H1 (cell line): ENCODE results near the gene TCF7L2. TPM values are rescaled to one million over a fixed set of nuclear protein-coding genes. Genes with fewer than 3 reads are reported as not detected.

Experiments
- CTCF ChIA-PET: fragments of 300-600 bp; sonication (Branson Sonifier 250); formaldehyde crosslinking; loops from one replicate; lab custom pipeline; 2021; ENCODE audit not compliant: partially characterized antibody; lab: Charles Lee
- POLR2A ChIA-PET: fragments of 300-600 bp; sonication (Branson Sonifier 250); formaldehyde crosslinking; loops from one replicate; lab custom pipeline; 2021; ENCODE audit warnings: inconsistent platforms; ENCODE audit not compliant: partially characterized antibody; lab: Charles Lee
- DNase-seq, 2 experiments: peaks; one replicate each; pipeline versions ENCODE4 v3.0.0 to v3.0.0-alpha.2; 2010 to 2022; ENCODE audit warnings: low spot score in 2 of 2, low read depth in 1 of 2, mixed read lengths in 1 of 2
- FAIRE-seq: peaks from 2 replicates; lab custom pipeline; 2011; peaks lifted over from hg19 to GRCh38; lab: Jason Lieb, UNC
- H2AFZ ChIP-seq: 2 replicates; pipeline ENCODE4 v1.8.1; 2012; ENCODE audit warnings: low read length, inconsistent platforms
- H2AK5ac ChIP-seq: 2 replicates; pipeline ENCODE4 v1.6.1; 2013; ENCODE audit warnings: low read depth, low read length
- H2BK120ac ChIP-seq: replicated peaks from 2 replicates; pipeline ENCODE3; 2013; ENCODE audit warnings: low read depth, low read length, inconsistent platforms
- H2BK12ac ChIP-seq: 2 replicates; pipeline ENCODE4 v1.6.1; 2013; ENCODE audit warnings: low read depth, low read length
- H2BK15ac ChIP-seq: 2 replicates; pipeline ENCODE4 v1.6.1; 2013; ENCODE audit warnings: low read length
- H2BK20ac ChIP-seq: 2 replicates; pipeline ENCODE4 v1.6.1; 2013; ENCODE audit warnings: low read length
- H2BK5ac ChIP-seq: 2 replicates; pipeline ENCODE4 v1.6.1; 2013; ENCODE audit warnings: low read depth, low read length
- H3K14ac ChIP-seq: 2 replicates; pipeline ENCODE4 v1.6.1; 2013; ENCODE audit warnings: inconsistent platforms; ENCODE audit not compliant: insufficient read length
- H3K18ac ChIP-seq: 2 replicates; pipeline ENCODE4 v1.6.1; 2013; ENCODE audit warnings: low read length; ENCODE audit errors: extremely low read depth
- H3K23ac ChIP-seq: 2 replicates; pipeline ENCODE4 v1.6.1; 2013; ENCODE audit warnings: inconsistent platforms; ENCODE audit not compliant: insufficient read length
- H3K23me2 ChIP-seq: 2 replicates; pipeline ENCODE4 v1.6.1; 2013; ENCODE audit warnings: low read depth, low read length
- H3K27ac ChIP-seq: 2 replicates; pipeline ENCODE4 v1.6.1; 2011; ENCODE audit warnings: low read depth, low read length, inconsistent platforms
- H3K27me3 ChIP-seq, 4 experiments: replicated peaks in 1 of 4; 1 replicate in 1 of 4; 2 replicates in 3 of 4; pipeline versions ENCODE4 v1.6.1 to v1.8.1; 2011 to 2013; ENCODE audit warnings: low read length in 3 of 4, mild to moderate bottlenecking in 3 of 4, inconsistent platforms in 2 of 4, mixed read lengths in 2 of 4, moderate library complexity in 1 of 4; ENCODE audit not compliant: control insufficient read depth in 3 of 4, insufficient read depth in 3 of 4; ENCODE audit errors: extremely low read depth in 1 of 4
- H3K36me3 ChIP-seq, 4 experiments: 2 replicates each; pipeline versions ENCODE4 v1.6.1 to v1.8.1; 2011 to 2013; ENCODE audit warnings: mild to moderate bottlenecking in 4 of 4, low read length in 3 of 4, moderate library complexity in 2 of 4, control low read depth in 1 of 4, inconsistent platforms in 1 of 4; ENCODE audit not compliant: insufficient read depth in 4 of 4, control insufficient read depth in 2 of 4
- H3K4ac ChIP-seq: replicated peaks from 2 replicates; pipeline ENCODE3; 2013; ENCODE audit warnings: low read length, low read depth, mixed read lengths, inconsistent platforms; ENCODE audit not compliant: insufficient read length
- H3K4me1 ChIP-seq, 4 experiments: replicated peaks in 1 of 4; 1 replicate in 1 of 4; 2 replicates in 3 of 4; pipeline versions ENCODE4 v1.6.1 to v1.8.1; 2011 to 2013; ENCODE audit warnings: low read length in 3 of 4, inconsistent platforms in 2 of 4, mixed read lengths in 1 of 4; ENCODE audit not compliant: insufficient read depth in 4 of 4, control insufficient read depth in 3 of 4
- H3K4me2 ChIP-seq, 2 experiments: 2 replicates each; pipeline versions ENCODE4 v1.6.1 to v1.8.1; 2011 to 2013; ENCODE audit warnings: low read depth in 2 of 2, low read length in 2 of 2, control low read depth in 1 of 2, inconsistent platforms in 1 of 2, mild to moderate bottlenecking in 1 of 2; ENCODE audit not compliant: insufficient read depth in 1 of 2
- H3K4me3 ChIP-seq, 4 experiments: fragments of 200-600, 300-600 bp in 1 of 4; sonication (generic), shearing (Covaris generic), sonication (Bioruptor Twin) in 1 of 4; 2 replicates each; pipeline versions ENCODE4 v1.5.1 to v1.8.1; 2011 to 2016; ENCODE audit warnings: low read length in 4 of 4, low read depth in 3 of 4, control low read depth in 2 of 4, inconsistent platforms in 2 of 4, mild to moderate bottlenecking in 2 of 4, mixed read lengths in 1 of 4, moderate library complexity in 1 of 4; ENCODE audit not compliant: insufficient read depth in 2 of 4; ENCODE audit errors: extremely low read depth in 1 of 4
- H3K56ac ChIP-seq: replicated peaks from 2 replicates; pipeline ENCODE3; 2013; ENCODE audit warnings: low read depth, mild to moderate bottlenecking, mixed read lengths, low read length, inconsistent platforms; ENCODE audit not compliant: insufficient read length
- H3K79me1 ChIP-seq: 2 replicates; pipeline ENCODE4 v1.6.1; 2013; ENCODE audit warnings: low read depth, low read length, control low read depth
- H3K79me2 ChIP-seq, 2 experiments: 2 replicates each; pipeline versions ENCODE4 v1.6.1 to v1.8.1; 2012 to 2013; ENCODE audit warnings: low read length in 2 of 2, mild to moderate bottlenecking in 2 of 2, inconsistent platforms in 1 of 2; ENCODE audit not compliant: insufficient read depth in 2 of 2, control insufficient read depth in 1 of 2
- H3K9ac ChIP-seq, 4 experiments: replicated peaks in 1 of 4; 1 replicate in 1 of 4; 2 replicates in 3 of 4; pipeline versions ENCODE4 v1.6.1 to v1.8.1; 2011 to 2013; ENCODE audit warnings: low read depth in 3 of 4, low read length in 3 of 4, control low read depth in 2 of 4, mild to moderate bottlenecking in 2 of 4, moderate library complexity in 2 of 4, inconsistent platforms in 1 of 4; ENCODE audit errors: extremely low read depth in 1 of 4
- H3K9me3 ChIP-seq, 2 experiments: 2 replicates each; pipeline versions ENCODE4 v1.6.1 to v1.8.1; 2012 to 2013; ENCODE audit warnings: mild to moderate bottlenecking in 2 of 2, moderate library complexity in 2 of 2, control low read depth in 1 of 2, inconsistent platforms in 1 of 2, low read depth in 1 of 2, low read length in 1 of 2, mixed read lengths in 1 of 2; ENCODE audit not compliant: insufficient read depth in 2 of 2
- H4K20me1 ChIP-seq, 2 experiments: replicated peaks in 1 of 2; 2 replicates each; pipeline versions ENCODE3 to v1.8.1; 2011 to 2013; ENCODE audit warnings: inconsistent platforms in 2 of 2, low read length in 2 of 2, mild to moderate bottlenecking in 1 of 2; ENCODE audit not compliant: insufficient read depth in 2 of 2, control insufficient read depth in 1 of 2
- H4K5ac ChIP-seq: 2 replicates; pipeline ENCODE4 v1.6.1; 2013; ENCODE audit warnings: low read length, low read depth, mixed read lengths, inconsistent platforms; ENCODE audit not compliant: insufficient read length
- H4K8ac ChIP-seq: 2 replicates; pipeline ENCODE4 v1.8.0; 2013; ENCODE audit warnings: mild to moderate bottlenecking, moderate library complexity, low read length, inconsistent platforms; ENCODE audit not compliant: insufficient read depth; ENCODE audit errors: extremely low read depth
- H4K91ac ChIP-seq: replicated peaks from 2 replicates; pipeline ENCODE3; 2013; ENCODE audit warnings: low read length, mixed read lengths, inconsistent platforms; ENCODE audit not compliant: insufficient read length
- ASH2L ChIP-seq: fragments of 200-600, 300-600 bp; sonication (generic); IDR thresholded peaks from one replicate; pipeline ENCODE4 v1.7.1; 2017; ENCODE audit warnings: low read length
- BACH1 ChIP-seq: IDR thresholded peaks from 2 replicates; pipeline ENCODE4 v1.6.1; 2012; ENCODE audit warnings: low read length, improper control_type of control experiment
- BCL11A ChIP-seq, 2 experiments: IDR thresholded peaks; one replicate each; pipeline ENCODE4 v1.6.1; 2011; ENCODE audit warnings: low read depth in 2 of 2, low read length in 2 of 2, mild to moderate bottlenecking in 2 of 2
- CBX8 ChIP-seq: fragments of 300-800, 300-1000 bp; sonication (generic); IDR thresholded peaks from 2 replicates; pipeline ENCODE4 v1.7.1; 2016; ENCODE audit warnings: low read depth, low read length, borderline replicate concordance
- PHF8 ChIP-seq: fragments of 200-600 bp; sonication (generic); conservative IDR thresholded peaks from 2 replicates; pipeline ENCODE4 v1.7.1; 2012; ENCODE audit warnings: low read depth, mild to moderate bottlenecking, inconsistent platforms, low read length, moderate library complexity
- RBBP5 ChIP-seq: IDR thresholded peaks from 2 replicates; pipeline ENCODE4 v1.7.1; 2012; ENCODE audit warnings: low read depth, mild to moderate bottlenecking, inconsistent platforms, low read length, moderate library complexity, borderline replicate concordance
- SAP30 ChIP-seq: fragments of 300-600 bp; sonication (generic); IDR thresholded peaks from 2 replicates; pipeline ENCODE4 v1.7.1; 2012; ENCODE audit warnings: low read length, moderate library complexity, mild to moderate bottlenecking, inconsistent platforms; ENCODE audit not compliant: insufficient read depth, insufficient replicate concordance
- SIN3A ChIP-seq, 2 experiments: IDR thresholded peaks in 1 of 2; conservative IDR thresholded peaks in 1 of 2; 2 replicates each; pipeline ENCODE4 v1.6.1; 2011 to 2012; ENCODE audit warnings: low read length in 2 of 2, improper control_type of control experiment in 1 of 2, low read depth in 1 of 2, mild to moderate bottlenecking in 1 of 2
- SP1 ChIP-seq: IDR thresholded peaks from 2 replicates; pipeline ENCODE4 v1.6.1; 2011; ENCODE audit warnings: low read depth, low read length
- SUZ12 ChIP-seq: fragments of 200-600 bp; sonication (generic); IDR thresholded peaks from 2 replicates; pipeline ENCODE4 v1.6.1; 2012; ENCODE audit warnings: mild to moderate bottlenecking, inconsistent platforms, low read length, moderate library complexity, mixed read lengths
- WGBS, 2 experiments: shearing (Covaris generic) in 1 of 2; methylation state at CpG; one replicate each; pipeline versions ENCODE4 v1.1.6 to v1.1.7; 2013 to 2015; ENCODE audit warnings: low lambda C conversion rate in 2 of 2, mixed read lengths in 2 of 2, inconsistent platforms in 1 of 2, low coverage in 1 of 2, missing lambda C conversion rate in 1 of 2; ENCODE audit not compliant: insufficient replicate concordance in 2 of 2, insufficient coverage in 1 of 2, insufficient read length in 1 of 2; ENCODE audit errors: extremely low coverage in 1 of 2, missing lambda C conversion rate in 1 of 2; 5-methylcytosine and 5-hydroxymethylcytosine counted together
- polyA plus RNA-seq, 7 experiments: library from polyadenylated mRNA; depleted of rRNA in 3 of 7; stranded (reverse) in 5 of 7; unstranded in 2 of 7; fragments of >200 nt in 5 of 7; fragments of 200-250 nt in 2 of 7; gene quantifications; 1 replicate in 5 of 7; 2 replicates in 1 of 7; 4 replicates in 1 of 7; pipeline versions ENCODE4 v1.2.1 to v1.2.3, GENCODE V29; 2011 to 2013; ENCODE audit warnings: missing spikeins in 2 of 7, mixed read lengths in 2 of 7
- total RNA-seq: library from RNA; stranded (reverse); fragmentation: NEBNext Ultra II Directional; extraction: Animal tissue kit (Norgen Biotek cat#: 25700); gene quantifications from 2 replicates; pipeline ENCODE4 v1.2.1, GENCODE V29; 2021

The TCF7L2 gene
- total and polyA plus RNA-seq, 2 of the 8 experiments (the other 6 are each of a cell fraction or from before 2014, with no cell fraction given) = 33.9 to 67.3 TPM

DNA sequence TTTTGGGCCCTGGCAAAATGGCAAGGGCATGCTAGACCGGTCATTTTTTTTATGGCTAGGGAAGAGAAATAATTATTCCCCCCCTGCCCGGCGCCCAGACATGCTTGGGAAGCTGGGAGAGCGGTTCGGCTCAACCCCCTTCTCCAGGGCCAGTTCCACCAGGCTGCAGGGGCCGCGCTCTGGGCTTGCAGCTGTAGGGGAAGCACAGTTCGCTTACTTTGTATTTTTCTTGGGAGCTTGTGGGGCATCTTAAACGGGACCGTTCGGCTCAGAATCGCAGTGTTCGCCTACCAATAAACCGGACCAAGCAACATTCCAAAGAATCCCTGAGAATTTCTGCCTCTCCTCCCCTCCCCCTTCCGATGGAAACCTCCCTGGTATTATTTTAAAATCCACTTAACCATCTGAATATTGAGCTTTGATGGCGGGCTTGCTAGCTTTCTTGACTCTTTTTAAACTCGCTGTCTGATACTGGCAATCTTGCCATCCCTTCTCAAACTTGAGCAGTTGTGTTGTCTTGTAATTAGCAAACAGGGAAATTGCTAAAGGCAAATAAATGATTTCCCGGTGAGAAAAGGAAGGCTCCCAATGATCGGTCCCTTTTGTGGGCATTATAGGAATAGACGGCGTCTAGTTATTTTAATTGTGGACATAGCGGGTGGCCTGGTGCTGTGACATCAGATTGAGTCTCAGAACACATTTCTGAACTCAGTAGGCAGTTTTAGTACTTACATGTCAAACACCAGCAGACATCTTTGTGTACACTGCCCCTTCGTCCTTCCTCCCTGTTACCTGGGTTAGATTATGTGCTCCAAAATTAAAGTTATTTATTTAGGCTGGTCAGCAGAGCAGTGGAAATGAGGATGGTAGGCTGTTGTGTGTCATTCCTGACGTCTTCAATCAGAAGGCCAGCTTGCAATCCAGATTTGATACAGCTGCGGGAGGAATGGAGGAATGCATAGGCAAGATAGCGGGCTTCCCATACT, 3.4 kb downstream of the TCF7L2 start:
- CTCF ChIA-PET = interaction anchor here (0.9 kb wide), 1 partner anchor 17 kb away, joined by 3 read pairs; no protein-coding TSS in a partner anchor
- H3K36me3 ChIP-seq = peaks cover 0 to 30% (median 0%) of the 10 kb centered on the region in 4 experiments; a peak in 1 of 8 replicates
- peak overlapping the region; percentile 51 for H3K56ac ChIP-seq
- peak overlapping the region; percentile 55 for H4K5ac ChIP-seq
- H3K4ac ChIP-seq = no peak overlapping the region
- peak overlapping the region; percentile 81 to 94 (median 85) for H3K4me3 ChIP-seq
- H4K91ac ChIP-seq = peak overlapping the region; percentile 27
- peak overlapping the region; percentile 61; the same call in 1 of the 2 replicates for H2BK5ac ChIP-seq
- peak overlapping the region; percentile 44; the same call in 1 of the 2 replicates for H3K27ac ChIP-seq
- 8% methylated on average over 26 of the region's 26 CpGs; no CpG with 5 or more reads in 1 of the 2 experiments for WGBS, 2 experiments
- peak overlapping the region in 3 of 4 experiments; percentile 25 to 47 (median 31); a peak in 6 of 7 replicates for H3K9ac ChIP-seq
- DNase-seq = no peak
- no peak overlapping the region for H3K23ac ChIP-seq
- no peak overlapping the region for H2BK20ac ChIP-seq
- H2BK120ac ChIP-seq = no peak overlapping the region
- H4K8ac ChIP-seq = no peak overlapping the region
- no peak overlapping the region; the same call in 1 of the 2 replicates for H2BK12ac ChIP-seq
- no peak overlapping the region for H2AFZ ChIP-seq
- peak overlapping the region; percentile 79; the same call in 1 of the 2 replicates for H3K18ac ChIP-seq
- H3K79me1 ChIP-seq = 0 out of 2 replicates have a peak, but pooled peaks cover 2% of the 10 kb centered on the region
- peaks cover 15 to 73% of the 10 kb centered on the region in 2 experiments; a peak in 3 of 4 replicates for H3K79me2 ChIP-seq
- H3K4me1 ChIP-seq = peaks cover 16 to 21% (median 20%) of the 10 kb centered on the region in 4 experiments; a peak in 6 of 7 replicates
- no peaks in the 10 kb centered on the region for H4K20me1 ChIP-seq
- H3K4me2 ChIP-seq = peak overlapping the region; percentile 75 to 78
- H3K27me3 ChIP-seq = no peaks in the 10 kb centered on the region
- no peak overlapping the region for H2AK5ac ChIP-seq
- POLR2A ChIA-PET = interaction anchor here (0.6 to 2.7 kb wide), 7 partner anchors 9 to 291 kb away, joined by 3 to 7 read pairs (median 4); no protein-coding TSS in a partner anchor
- H3K23me2 ChIP-seq = peaks cover 10% of the 10 kb centered on the region
- H3K9me3 ChIP-seq = no peaks in the 10 kb centered on the region
- H3K14ac ChIP-seq = no peak overlapping the region
- no peak overlapping the region for H2BK15ac ChIP-seq
- no peak for FAIRE-seq
- TF ChIP-seq ASH2L (peak; percentile 26), BCL11A (IDR thresholded peaks at IDR 0.05; ENCODE audit: low read depth in 2 of 2, low read length in 2 of 2) (no peak), SUZ12 (no peak), RBBP5 (no peak), BACH1 (no peak), PHF8 (no peak), SAP30 (no peak), SIN3A (conservative IDR thresholded peaks at IDR 0.05 in 1 of 2, IDR thresholded peaks at IDR 0.05 in 1 of 2; ENCODE audit: low read depth in 1 of 2, low read length in 2 of 2) (0 out of 4 replicates have a peak, but pooled peaks of 1 of the 2 experiments have one; percentile 18), CBX8 (no peak), SP1 (no peak)
